ENCODE measurements around the gene TMEM156.

GRCh38 chr4:39046249-39046648 lies 14.0 kb upstream of the TMEM156 start:
- TF ChIP-seq CTCF (conservative IDR thresholded peaks at IDR 0.05 in 1 of 2, IDR thresholded peaks at IDR 0.05 in 1 of 2; ENCODE audit: extremely low read depth in 1 of 2, insufficient read depth in 1 of 2, low read depth in 1 of 2, low read length in 2 of 2) (no peak), EZH2 (IDR thresholded peaks at IDR 0.05; ENCODE audit: borderline replicate concordance, low read length) (no peak)

Data from mammary epithelial cell (primary cell).